ENCODE measurements around the gene SLC25A20.

Gene SLC25A20

DNA sequence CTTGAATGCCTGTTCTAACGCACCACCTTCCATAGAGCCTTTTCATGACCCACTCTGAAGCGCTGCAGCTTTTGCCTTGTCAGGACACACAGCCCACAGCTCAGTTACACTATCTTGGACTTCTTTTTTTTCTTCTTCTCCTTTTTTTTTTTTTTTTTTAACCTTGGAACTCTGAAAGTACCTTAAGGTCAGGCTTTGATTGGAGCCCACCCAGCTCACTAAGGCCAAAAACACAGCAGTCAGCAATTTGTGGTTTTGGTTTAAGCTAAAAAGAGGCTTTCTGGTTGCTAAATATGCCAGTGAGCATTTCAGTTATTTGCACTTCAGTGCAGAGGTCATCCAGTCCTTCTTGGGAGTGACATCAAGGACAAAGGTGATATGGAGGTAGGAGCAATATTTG is 1.7 kb downstream of the SLC25A20 start:
- Histone ChIP-seq H3K9ac (ENCODE audit: low read length) (no peak overlapping the region), H4K8ac (ENCODE audit: low read depth, low read length) (no peak overlapping the region), H3K27ac (ENCODE audit: low read depth, low read length) (no peak overlapping the region), H3K18ac (ENCODE audit: low read length) (no peak overlapping the region), H3K14ac (ENCODE audit: low read length) (no peak overlapping the region), H4K12ac (ENCODE audit: low read depth, low read length) (no peak overlapping the region), H2BK120ac (ENCODE audit: insufficient read depth, low read length, poor library complexity) (no peak overlapping the region), H3K4me2 (ENCODE audit: low read length) (no peak overlapping the region), H3K36me3 (ENCODE audit: control insufficient read depth in 1 of 2, insufficient read depth in 2 of 2, low read length in 2 of 2) (no peaks in the 10 kb centered on the region), H3K27me3 (ENCODE audit: insufficient read depth, low read length) (no peaks in the 10 kb centered on the region), H3K79me2 (ENCODE audit: control insufficient read depth, insufficient read depth, low read length, poor library complexity) (peaks cover 3% of the 10 kb centered on the region), H2AFZ (ENCODE audit: insufficient read depth, low read length, poor library complexity) (no peak overlapping the region), H2AK5ac (ENCODE audit: low read length) (no peak overlapping the region), H3K4me1 (ENCODE audit: control insufficient read depth in 1 of 2, insufficient read depth in 2 of 2, low read length in 2 of 2) (peaks cover 2 to 17% of the 10 kb centered on the region in 2 experiments), H3K9me3 (ENCODE audit: insufficient read depth, low read depth, low read length) (no peaks in the 10 kb centered on the region), H2BK12ac (ENCODE audit: low read length) (no peak overlapping the region), H3K79me1 (ENCODE audit: low read length) (peaks cover 3% of the 10 kb centered on the region), H2BK5ac (ENCODE audit: low read depth, low read length, poor library complexity) (no peak overlapping the region), H3K23ac (ENCODE audit: low read length) (no peak overlapping the region), H3K4ac (ENCODE audit: low read depth, low read length) (no peak overlapping the region), H4K91ac (ENCODE audit: low read depth, low read length) (no peak overlapping the region), H3K4me3 (ENCODE audit: low read depth, low read length) (no peak overlapping the region)
- no CpG with 5 or more reads among the region's 2 CpGs for WGBS (ENCODE audit: extremely low coverage, insufficient coverage, insufficient read length)
- DNase-seq, result no peak

DNA sequence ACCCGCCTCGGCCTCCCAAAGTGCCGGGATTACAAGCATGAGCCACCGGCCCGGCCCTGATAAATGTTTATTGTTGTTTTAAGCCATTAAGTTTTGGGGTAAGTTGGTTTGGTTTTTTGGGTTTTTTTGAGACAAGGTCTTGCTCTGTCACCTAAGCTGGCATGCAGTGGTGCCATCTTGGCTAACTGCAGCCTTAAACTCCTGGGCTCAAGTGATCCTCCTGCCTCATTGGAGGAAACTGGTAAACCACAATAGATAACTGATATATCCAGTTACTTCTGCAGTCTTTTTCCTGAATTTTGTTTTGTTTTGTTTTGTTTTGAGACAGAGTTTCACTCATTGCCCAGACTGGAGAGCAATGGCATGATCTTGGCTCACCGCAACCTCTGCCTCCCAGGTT is 4.2 kb downstream of the SLC25A20 start:
- Histone ChIP-seq H4K91ac (ENCODE audit: low read depth, low read length) (no peak overlapping the region), H3K4me1 (ENCODE audit: control insufficient read depth in 1 of 2, insufficient read depth in 2 of 2, low read length in 2 of 2) (peaks cover 2 to 17% of the 10 kb centered on the region in 2 experiments), H3K36me3 (ENCODE audit: control insufficient read depth in 1 of 2, insufficient read depth in 2 of 2, low read length in 2 of 2) (no peaks in the 10 kb centered on the region), H4K12ac (ENCODE audit: low read depth, low read length) (no peak overlapping the region), H2BK120ac (ENCODE audit: insufficient read depth, low read length, poor library complexity) (no peak overlapping the region), H3K4me3 (ENCODE audit: low read depth, low read length) (no peak overlapping the region), H2BK5ac (ENCODE audit: low read depth, low read length, poor library complexity) (no peak overlapping the region), H2BK12ac (ENCODE audit: low read length) (no peak overlapping the region), H3K79me1 (ENCODE audit: low read length) (peaks cover 3% of the 10 kb centered on the region), H3K9me3 (ENCODE audit: insufficient read depth, low read depth, low read length) (no peaks in the 10 kb centered on the region), H3K27me3 (ENCODE audit: insufficient read depth, low read length) (no peaks in the 10 kb centered on the region), H3K27ac (ENCODE audit: low read depth, low read length) (no peak overlapping the region), H3K14ac (ENCODE audit: low read length) (no peak overlapping the region), H3K4ac (ENCODE audit: low read depth, low read length) (no peak overlapping the region), H3K79me2 (ENCODE audit: control insufficient read depth, insufficient read depth, low read length, poor library complexity) (peaks cover 3% of the 10 kb centered on the region), H3K9ac (ENCODE audit: low read length) (no peak overlapping the region), H4K8ac (ENCODE audit: low read depth, low read length) (no peak overlapping the region), H3K23ac (ENCODE audit: low read length) (no peak overlapping the region), H2AK5ac (ENCODE audit: low read length) (no peak overlapping the region), H3K4me2 (ENCODE audit: low read length) (no peak overlapping the region), H3K18ac (ENCODE audit: low read length) (no peak overlapping the region), H2AFZ (ENCODE audit: insufficient read depth, low read length, poor library complexity) (no peak overlapping the region)
- WGBS (ENCODE audit: extremely low coverage, insufficient coverage, insufficient read length), result no CpG with 5 or more reads among the region's 6 CpGs
- no peak for DNase-seq

DNA sequence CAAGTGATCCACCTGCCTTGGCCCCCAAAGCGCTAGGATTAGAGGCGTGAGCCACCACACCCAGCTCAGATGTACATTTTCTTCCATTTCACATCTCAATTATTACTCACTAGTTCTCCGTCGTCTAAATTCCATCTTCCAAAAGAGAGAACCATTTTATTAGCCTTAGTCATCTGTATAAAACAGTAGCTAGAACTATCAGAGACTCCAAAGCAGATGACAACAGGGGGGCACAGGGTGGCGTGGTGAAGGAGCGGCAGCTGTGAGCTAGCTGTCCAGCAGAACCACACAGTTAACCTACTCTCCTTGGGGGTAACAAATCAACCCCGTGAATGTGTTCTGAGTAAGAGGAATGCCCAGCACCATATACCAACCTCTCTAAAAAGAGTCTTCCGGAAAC is 7.1 kb downstream of the SLC25A20 start:
- H3K23ac ChIP-seq (ENCODE audit: low read length), result no peak overlapping the region
- no peak overlapping the region for H3K18ac ChIP-seq (ENCODE audit: low read length)
- H3K4me3 ChIP-seq (ENCODE audit: low read depth, low read length), result no peak overlapping the region
- no peak overlapping the region for H2BK5ac ChIP-seq (ENCODE audit: low read depth, low read length, poor library complexity)
- H3K79me2 ChIP-seq (ENCODE audit: control insufficient read depth, insufficient read depth, low read length, poor library complexity), result no peaks in the 10 kb centered on the region
- H2BK120ac ChIP-seq (ENCODE audit: insufficient read depth, low read length, poor library complexity), result no peak overlapping the region
- WGBS (ENCODE audit: extremely low coverage, insufficient coverage, insufficient read length), result 100% methylated on average over 2 of the region's 8 CpGs
- no peak overlapping the region for H3K9ac ChIP-seq (ENCODE audit: low read length)
- no peaks in the 10 kb centered on the region for H3K79me1 ChIP-seq (ENCODE audit: low read length)
- no peak overlapping the region for H4K91ac ChIP-seq (ENCODE audit: low read depth, low read length)
- H3K27me3 ChIP-seq (ENCODE audit: insufficient read depth, low read length), result no peaks in the 10 kb centered on the region
- H3K27ac ChIP-seq (ENCODE audit: low read depth, low read length), result no peak overlapping the region
- no peak overlapping the region for H4K8ac ChIP-seq (ENCODE audit: low read depth, low read length)
- no peak overlapping the region for H2BK12ac ChIP-seq (ENCODE audit: low read length)
- H3K9me3 ChIP-seq (ENCODE audit: insufficient read depth, low read depth, low read length), result no peaks in the 10 kb centered on the region
- no peak overlapping the region for H3K4ac ChIP-seq (ENCODE audit: low read depth, low read length)
- no peak overlapping the region for H3K4me2 ChIP-seq (ENCODE audit: low read length)
- H2AFZ ChIP-seq (ENCODE audit: insufficient read depth, low read length, poor library complexity), result no peak overlapping the region
- DNase-seq, result no peak
- H3K36me3 ChIP-seq (ENCODE audit: control insufficient read depth in 1 of 2, insufficient read depth in 2 of 2, low read length in 2 of 2), result no peaks in the 10 kb centered on the region
- H3K4me1 ChIP-seq (ENCODE audit: control insufficient read depth in 1 of 2, insufficient read depth in 2 of 2, low read length in 2 of 2), result peaks cover 0 to under 1% of the 10 kb centered on the region in 2 experiments
- H4K12ac ChIP-seq (ENCODE audit: low read depth, low read length), result no peak overlapping the region
- no peak overlapping the region for H3K14ac ChIP-seq (ENCODE audit: low read length)
- no peak overlapping the region for H2AK5ac ChIP-seq (ENCODE audit: low read length)

- H4K91ac ChIP-seq (ENCODE audit: low read depth, low read length), result no peak overlapping the region
- no peaks in the 10 kb centered on the region for H3K36me3 ChIP-seq (ENCODE audit: control insufficient read depth in 1 of 2, insufficient read depth in 2 of 2, low read length in 2 of 2)
- no peak overlapping the region for H2AK5ac ChIP-seq (ENCODE audit: low read length)
- no peak overlapping the region for H2BK120ac ChIP-seq (ENCODE audit: insufficient read depth, low read length, poor library complexity)
- no peaks in the 10 kb centered on the region for H3K4me1 ChIP-seq (ENCODE audit: control insufficient read depth in 1 of 2, insufficient read depth in 2 of 2, low read length in 2 of 2)
- no peak overlapping the region for H4K12ac ChIP-seq (ENCODE audit: low read depth, low read length)
- H2BK5ac ChIP-seq (ENCODE audit: low read depth, low read length, poor library complexity), result no peak overlapping the region
- H3K79me2 ChIP-seq (ENCODE audit: control insufficient read depth, insufficient read depth, low read length, poor library complexity), result no peaks in the 10 kb centered on the region
- no peak overlapping the region for H3K14ac ChIP-seq (ENCODE audit: low read length)
- no peak overlapping the region for H3K4me2 ChIP-seq (ENCODE audit: low read length)
- H2AFZ ChIP-seq (ENCODE audit: insufficient read depth, low read length, poor library complexity), result no peak overlapping the region
- H4K8ac ChIP-seq (ENCODE audit: low read depth, low read length), result no peak overlapping the region
- H2BK12ac ChIP-seq (ENCODE audit: low read length), result no peak overlapping the region
- no peaks in the 10 kb centered on the region for H3K27me3 ChIP-seq (ENCODE audit: insufficient read depth, low read length)
- H3K23ac ChIP-seq (ENCODE audit: low read length), result no peak overlapping the region
- no peaks in the 10 kb centered on the region for H3K9me3 ChIP-seq (ENCODE audit: insufficient read depth, low read depth, low read length)
- no peaks in the 10 kb centered on the region for H3K79me1 ChIP-seq (ENCODE audit: low read length)
- no peak overlapping the region for H3K4ac ChIP-seq (ENCODE audit: low read depth, low read length)
- no peak for DNase-seq
- H3K27ac ChIP-seq (ENCODE audit: low read depth, low read length), result no peak overlapping the region
- H3K4me3 ChIP-seq (ENCODE audit: low read depth, low read length), result no peak overlapping the region
- no peak overlapping the region for H3K18ac ChIP-seq (ENCODE audit: low read length)
- no peak overlapping the region for H3K9ac ChIP-seq (ENCODE audit: low read length)
These were observed 12.9 kb downstream of the SLC25A20 start for GRCh38 chr3:48885753-48886152.
